Measurements from ENCODE around the gene PCDHGA1.

Gene PCDHGA1

DNA sequence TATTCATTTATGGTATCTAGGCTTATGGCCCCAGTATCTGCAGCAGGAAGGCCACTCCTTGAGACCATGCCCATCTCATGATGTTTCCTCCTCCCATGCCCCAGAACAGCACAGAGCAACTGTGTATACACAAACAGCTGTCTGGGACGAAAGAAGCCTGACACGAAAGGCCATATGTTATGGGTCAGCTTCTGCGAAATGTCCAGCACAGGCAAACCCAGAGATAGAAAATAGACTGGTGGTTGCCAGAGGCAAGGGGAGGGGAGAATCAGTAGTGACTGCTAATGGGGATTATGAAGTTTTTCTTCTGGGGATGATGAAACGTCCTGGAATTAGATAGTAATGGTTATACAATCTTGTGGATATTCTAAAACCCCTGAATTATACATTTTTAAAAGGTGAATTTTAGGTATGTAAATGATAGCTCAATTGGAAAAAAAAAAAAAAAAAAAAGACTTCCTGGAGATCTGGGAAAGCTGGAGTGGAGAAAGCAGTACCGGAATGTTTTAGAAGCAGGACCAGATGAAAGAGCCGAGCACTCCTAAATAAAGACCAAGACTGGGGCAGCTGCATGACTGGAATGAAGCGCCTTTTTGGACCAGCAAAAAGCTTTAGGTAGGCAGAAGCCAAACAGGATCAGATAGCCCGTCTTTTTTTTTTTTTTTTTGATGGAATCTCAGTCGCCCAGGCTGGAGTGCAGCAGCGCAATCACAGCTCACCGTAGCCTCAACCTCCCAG lies 187.7 kb downstream of the PCDHGA1 start:
- Histone ChIP-seq H3K4me3 (no peak overlapping the region), H3K27ac (peak overlapping the region in 6 of 21 experiments; percentile 14 to 90 (median 42))

DNA sequence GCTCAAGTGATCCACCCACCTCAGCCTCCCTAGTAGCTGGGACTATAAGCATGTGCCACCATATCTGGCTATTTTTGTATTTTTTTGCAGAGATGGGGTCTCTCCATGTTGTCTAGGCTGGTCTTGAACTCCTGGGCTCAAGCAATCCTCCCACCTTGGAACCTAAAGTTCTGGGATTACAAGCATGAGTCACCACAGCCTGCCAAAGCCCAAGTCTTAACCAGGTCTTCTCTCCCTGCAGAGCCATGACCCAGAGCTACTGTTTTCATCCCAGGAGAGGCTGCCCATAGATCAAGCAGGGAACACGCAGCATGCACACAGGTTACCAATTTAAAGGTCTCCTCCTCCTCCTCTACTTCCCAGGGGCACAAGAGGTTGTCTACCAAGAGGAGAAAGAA lies 188.3 kb downstream of the PCDHGA1 start:
- Histone ChIP-seq H3K4me3 (no peak overlapping the region), H3K27ac (peak overlapping the region in 2 of 21 experiments; percentile 11 to 38)

DNA sequence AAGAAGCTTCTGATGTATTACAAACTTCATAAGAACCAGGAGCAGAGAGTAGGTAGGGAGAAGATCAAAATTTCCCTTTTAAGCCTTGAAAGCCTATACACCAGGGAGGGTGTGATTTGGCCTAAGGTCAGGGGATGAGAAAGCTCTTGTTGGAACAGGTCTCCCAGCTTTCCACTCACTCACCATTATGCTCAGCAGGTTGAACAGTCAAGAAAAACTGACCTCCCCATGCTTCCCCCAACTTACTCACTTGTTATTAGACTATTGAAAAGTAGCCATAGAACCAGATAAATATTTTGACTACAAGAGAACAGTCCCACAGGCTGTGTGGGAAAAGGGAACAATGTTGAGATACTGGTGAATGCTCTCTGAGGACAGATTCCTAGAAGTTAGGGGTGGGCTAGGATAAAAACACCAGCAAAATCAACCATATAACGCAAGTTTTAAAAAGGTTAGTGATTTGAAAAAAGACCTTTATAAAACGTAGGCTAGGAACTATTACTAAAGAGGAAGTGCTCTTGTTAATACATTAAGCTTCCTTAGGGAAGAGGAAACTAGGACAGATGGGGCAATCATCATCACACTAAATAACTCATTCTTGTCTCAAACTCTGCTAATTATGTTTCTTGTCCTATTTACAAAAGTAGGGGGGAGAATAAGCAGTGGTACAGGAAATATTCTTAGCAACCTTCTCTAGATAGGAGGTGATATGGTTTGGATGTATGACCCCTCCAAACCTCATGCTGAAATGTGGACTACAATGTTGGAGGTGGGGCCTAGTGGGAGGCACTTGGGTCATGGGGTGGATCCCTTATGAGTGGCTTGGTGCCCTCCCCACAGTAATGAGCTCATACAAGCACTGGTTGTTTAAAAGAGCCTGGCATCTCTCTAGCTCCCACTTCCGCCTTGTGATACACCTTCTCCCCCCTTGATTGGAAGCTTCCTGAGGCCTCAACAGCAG lies 189.6 kb downstream of the PCDHGA1 start:
- Histone ChIP-seq H3K4me3 (no peak overlapping the region), H3K27ac (peak overlapping the region in 20 of 21 experiments; percentile 4 to 87 (median 76))

DNA sequence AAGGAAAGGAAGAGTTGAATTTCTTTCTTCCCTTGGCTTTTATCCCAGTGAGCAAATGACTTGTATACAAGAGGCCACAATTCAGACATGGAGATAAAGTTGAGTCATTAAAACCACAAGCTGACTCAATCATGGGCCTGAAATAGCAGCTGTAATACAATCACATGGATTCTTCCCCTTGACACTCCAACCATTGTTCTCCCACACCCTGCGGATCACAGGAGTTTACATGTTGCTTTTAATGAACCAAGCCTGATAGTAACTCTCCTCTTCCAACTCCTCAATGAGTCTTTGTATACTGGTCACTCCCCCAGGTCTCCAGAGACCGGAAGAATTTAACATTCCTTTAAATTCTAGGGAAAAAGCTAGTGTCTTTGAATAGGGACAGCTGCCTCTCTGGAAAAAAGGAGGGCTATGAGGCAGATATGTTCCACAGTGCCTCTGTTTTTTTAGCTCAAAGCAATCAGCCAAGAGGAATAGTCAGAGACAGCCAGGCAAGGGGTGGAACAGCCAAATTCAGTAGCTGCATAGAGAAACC lies 191.0 kb downstream of the PCDHGA1 start:
- Histone ChIP-seq H3K4me3 (no peak overlapping the region), H3K27ac (peak overlapping the region in 20 of 21 experiments; percentile 48 to 87 (median 78))

DNA sequence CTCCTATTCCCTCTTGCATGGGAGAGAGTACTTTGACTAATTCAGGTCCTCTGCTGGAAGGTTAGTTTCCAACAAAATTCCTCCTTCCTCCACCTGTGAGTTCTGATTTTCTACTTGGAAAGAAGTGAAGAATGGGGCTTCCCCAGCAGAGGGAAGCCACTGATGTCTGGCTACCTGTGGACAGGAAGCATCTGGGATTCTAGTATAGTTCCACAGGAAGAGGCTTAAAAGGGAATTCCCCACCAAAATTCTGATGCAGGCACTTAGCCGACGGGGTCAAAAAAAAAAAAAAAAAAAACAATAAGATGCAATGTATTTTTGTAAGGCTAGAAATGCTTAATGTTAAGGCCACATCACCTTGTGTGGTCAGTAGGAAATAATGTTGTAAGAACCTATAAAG lies 192.0 kb downstream of the PCDHGA1 start:
- peak overlapping the region in 19 of 21 experiments; percentile 48 to 87 (median 77) for H3K27ac ChIP-seq
- H3K4me3 ChIP-seq, result no peak overlapping the region

DNA sequence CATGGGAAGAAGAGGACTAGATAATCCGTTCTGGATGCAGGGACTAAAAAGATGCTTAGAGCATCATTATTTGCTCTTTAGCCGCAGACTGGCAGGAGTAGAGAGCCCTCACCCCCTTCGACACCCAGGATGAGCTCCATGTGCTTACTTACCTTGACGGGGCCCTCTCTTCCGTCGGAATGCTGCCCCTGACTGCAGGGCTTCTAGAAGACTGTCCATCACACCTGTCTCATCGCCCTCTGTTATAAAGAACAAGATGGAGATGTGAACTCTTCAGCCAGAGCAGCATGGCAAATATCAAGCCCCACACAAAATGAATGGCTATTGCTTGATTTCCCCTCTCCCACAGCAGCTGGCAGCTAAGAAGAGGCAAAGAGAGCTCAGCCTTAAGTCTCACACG lies 193.7 kb downstream of the PCDHGA1 start:
- H3K27ac ChIP-seq, result peak overlapping the region in 8 of 21 experiments; percentile 0 to 80 (median 45)

DNA sequence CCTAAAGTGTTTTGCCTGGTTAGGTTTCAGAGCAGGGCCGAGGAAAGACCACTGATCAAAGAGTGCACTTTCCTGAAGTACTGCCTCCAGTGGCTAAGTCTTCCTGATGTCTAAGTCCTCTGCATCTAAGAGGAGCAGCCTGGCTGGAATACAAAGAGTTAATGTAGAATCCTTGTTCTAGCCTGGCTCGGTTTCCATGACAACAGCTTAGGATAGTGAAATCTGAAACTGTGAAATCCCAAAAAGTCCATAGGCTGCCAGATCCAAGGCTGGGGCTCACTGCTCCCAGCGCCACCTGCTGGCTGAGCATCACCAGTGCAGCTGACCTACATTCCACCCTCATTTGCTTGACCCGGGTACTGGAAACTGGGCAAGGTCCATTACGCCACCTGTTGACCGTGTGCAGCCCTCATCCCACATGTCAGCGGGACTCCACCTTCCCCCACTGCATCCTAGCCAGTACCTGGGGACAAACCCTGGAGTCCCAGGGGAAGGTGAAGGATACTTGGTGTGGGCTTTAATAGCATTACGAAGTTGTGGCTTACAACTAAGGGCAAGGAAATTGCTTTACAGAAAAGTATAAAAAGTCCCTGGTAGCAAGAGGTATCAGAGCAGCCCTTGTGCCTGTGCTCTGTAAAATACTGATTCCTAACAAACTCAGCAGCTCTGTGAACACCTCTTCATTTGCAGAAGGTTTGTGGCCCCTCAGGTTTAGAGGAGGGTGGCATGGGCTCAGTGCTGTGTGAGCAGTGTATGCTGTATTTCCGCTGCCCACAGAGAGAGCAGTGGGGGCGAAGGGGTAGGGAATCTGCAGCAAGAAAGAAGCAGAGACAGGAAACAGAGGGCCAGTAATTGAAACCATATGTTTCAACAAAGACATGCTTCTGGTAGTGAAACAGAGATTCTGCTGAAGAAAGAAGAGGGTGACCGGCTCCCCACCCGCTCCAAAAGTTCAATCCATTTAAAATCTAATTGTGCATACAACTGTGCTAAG lies 194.6 kb downstream of the PCDHGA1 start:
- H3K4me3 ChIP-seq, result no peak overlapping the region

More for the DNA sequence above, 193.7 kb downstream of the PCDHGA1 start:
- no peak overlapping the region for H3K4me3 ChIP-seq

DNA sequence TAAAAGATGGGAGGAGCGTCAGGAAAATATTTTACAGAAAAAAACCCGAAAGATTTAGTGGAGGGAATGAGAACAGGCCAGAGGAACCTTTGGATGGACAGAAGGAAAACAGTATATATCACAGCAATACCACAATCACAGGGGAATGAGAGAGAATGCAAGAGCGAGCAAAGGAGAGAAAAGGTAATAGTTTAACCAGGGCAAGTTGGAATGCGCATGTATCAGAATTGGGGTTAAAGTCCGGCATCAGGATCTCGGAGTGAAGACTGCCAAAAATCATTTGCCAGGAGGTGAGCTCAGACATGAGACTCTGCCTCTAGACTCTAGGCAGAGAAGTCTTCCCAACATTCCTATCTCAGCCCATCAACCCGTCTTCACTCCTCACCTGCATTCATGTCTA lies 195.3 kb downstream of the PCDHGA1 start:
- peak overlapping the region in 18 of 21 experiments; percentile 11 to 84 (median 66) for H3K27ac ChIP-seq
- H3K4me3 ChIP-seq, result no peak overlapping the region

More for the DNA sequence above, 194.6 kb downstream of the PCDHGA1 start:
- H3K27ac ChIP-seq, result peak overlapping the region in 19 of 21 experiments; percentile 3 to 84 (median 63)

DNA sequence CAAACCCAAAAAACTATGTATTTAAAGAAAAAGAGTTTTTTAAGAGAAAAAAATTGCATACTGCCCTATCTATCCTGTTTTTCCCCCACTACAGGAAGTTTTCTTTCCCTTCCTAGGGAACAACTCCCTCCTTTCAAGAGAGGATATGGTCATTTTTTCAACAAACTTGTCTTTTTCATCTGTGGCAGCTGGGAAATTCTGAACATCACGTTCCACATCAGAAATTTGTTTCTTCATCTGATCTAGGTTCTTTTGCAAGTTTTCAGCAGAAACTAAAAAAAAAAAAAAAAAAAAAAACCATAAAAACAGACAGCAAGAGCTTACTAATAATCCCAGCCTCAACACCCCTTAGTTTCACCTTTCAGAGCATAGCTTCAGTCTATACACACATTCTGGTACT lies 197.1 kb downstream of the PCDHGA1 start:
- peak overlapping the region in 4 of 21 experiments; percentile 73 to 81 (median 78) for H3K27ac ChIP-seq

DNA sequence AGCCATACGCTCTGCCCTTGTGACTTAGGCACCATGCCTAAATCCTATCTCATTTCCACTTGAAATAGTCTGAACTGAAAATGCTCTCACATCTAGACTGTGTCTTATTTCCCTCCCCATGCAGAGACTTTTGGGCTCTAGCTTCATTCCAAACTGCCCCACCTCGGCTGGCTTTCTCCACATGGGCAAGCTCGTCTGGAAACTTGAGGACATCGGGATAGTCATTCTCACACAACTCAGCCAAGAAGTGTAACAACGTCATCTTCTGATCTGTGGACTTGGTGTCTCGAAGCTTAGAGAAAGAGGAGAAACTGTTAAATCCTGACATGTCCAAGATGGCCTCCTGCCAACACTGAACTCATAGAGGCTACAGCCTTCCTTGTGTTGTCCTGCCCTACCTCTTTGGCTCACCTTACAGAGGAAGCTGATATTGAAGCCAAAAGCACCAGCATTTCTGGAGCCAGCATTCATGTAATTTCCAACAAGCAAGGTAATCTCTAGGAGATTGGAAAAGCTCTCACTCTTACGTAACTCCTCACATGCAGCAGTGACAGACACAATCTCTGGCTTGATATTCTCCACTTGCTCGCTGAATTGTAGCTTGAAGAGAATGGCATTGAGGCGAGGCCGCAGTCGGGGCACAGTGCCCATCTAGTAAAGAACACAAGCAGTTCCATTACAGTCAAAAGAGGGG lies 198.1 kb downstream of the PCDHGA1 start:
- Histone ChIP-seq H3K4me3 (no peak overlapping the region), H3K27ac (peak overlapping the region in 15 of 21 experiments; percentile 15 to 81 (median 53))

More for the DNA sequence above, 197.1 kb downstream of the PCDHGA1 start:
- H3K4me3 ChIP-seq, result no peak overlapping the region

DNA sequence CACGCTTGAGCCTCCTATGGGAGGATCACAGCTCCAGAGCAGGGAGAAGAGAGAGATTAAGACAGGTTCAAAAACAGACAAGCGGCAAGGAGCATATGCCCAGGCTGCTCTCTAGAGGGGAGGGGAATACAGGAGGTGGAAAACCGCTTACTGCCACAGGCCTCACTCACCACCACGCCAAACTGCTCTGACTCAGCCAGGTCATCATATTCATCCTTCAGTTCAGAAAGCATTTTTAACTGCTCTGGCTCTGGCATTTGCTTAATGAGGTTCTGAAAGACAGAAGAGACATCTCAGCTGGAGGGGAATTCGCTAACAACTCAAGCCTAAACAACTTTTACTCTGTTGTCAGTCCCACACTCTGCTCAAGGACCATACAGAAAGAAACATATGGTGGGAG lies 198.7 kb downstream of the PCDHGA1 start:
- H3K4me3 ChIP-seq, result no peak overlapping the region
- H3K27ac ChIP-seq, result peak overlapping the region in 15 of 21 experiments; percentile 15 to 81 (median 53)

DNA sequence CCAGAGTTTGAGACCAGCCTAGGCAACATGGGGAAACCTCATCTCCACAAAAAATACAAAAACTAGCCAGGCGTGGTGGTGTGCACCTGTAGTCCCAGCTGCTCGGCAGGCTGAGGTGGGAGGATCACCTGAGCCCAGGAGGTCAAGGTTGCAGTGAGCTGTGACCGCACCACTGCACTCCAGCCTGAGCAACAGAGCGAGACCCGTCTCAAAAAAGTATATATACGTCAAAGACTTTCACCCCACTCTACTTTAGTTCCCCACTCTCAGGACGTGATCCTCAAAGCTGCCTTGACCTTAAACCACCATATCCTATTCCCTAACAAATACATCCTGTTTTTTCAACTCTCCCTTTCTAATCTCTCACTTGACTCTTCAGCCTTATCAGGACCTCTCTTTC lies 199.6 kb downstream of the PCDHGA1 start:
- peak overlapping the region in 9 of 21 experiments; percentile 25 to 81 (median 73) for H3K27ac ChIP-seq

DNA sequence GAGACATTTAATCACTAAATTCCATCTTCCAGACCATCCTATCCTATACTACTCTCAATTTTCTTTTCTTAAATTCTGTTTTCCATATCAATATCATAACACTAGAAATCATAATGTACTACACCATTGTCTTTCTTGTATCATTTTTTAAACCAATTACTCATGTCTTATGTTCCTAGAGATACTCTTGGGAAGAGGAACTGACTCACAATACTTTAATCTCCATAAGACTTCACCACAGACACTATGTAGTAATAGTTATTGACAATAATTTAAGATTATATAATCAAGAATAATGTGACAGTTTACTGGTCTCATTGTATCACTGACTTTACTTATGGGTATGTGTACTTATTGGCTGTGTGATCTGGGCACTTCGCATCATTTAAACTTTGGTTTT lies 202.4 kb downstream of the PCDHGA1 start:
- no peak overlapping the region for H3K4me3 ChIP-seq
- H3K27ac ChIP-seq, result no peak overlapping the region

More for the DNA sequence above, 199.6 kb downstream of the PCDHGA1 start:
- no peak overlapping the region for H3K4me3 ChIP-seq

DNA sequence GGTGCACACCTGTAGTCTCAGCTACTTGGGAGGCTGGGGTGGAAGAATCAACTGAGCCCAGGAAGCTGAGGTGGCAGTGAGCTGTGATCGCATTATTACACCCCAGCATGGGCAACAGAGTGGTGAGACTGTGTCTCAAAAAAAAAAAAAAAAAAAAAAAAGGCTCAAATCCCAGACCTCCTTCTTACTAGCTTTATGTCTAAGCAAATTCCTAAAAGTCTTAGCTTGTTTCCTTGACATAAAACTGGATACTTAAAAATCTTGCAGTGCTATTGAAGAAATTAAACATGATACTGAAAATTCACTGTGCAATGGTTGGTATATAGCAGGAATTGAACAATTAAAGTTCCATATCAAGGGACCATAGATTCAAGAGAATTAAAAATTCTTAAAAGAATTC lies 203.6 kb downstream of the PCDHGA1 start:
- H3K27ac ChIP-seq, result no peak overlapping the region

DNA sequence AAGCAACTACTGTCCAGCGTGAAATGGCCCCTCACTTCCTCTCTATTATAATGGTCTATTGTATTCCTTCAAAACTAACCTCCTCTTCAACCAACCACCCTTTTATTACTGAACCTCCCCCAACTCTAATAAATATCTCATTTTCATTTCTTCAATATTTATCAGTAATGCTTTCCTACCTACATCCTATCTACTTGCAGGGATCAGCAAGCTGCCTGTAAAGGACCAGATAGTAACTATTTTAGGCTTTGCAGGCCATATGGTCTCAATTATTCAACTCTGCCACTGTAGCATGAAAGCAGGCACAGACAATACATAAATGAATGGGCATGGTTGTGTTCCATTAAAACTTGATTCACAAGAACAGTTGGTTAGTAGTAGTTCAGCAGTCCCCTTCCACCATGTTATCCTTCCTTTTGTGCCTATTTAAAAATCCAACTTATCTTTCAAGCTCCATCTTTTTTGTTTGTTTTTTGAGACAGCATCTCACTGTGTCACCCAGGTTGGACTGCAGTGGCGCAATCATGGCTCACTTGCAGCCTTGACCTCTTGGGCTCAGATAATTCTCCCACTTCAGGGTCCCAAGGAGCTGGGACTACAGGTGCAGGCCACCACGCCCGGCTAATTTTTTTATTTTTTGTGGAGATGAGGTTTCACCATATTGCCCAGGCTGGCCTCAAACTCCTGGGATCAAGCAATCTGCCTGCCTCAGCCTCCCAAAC lies 204.3 kb downstream of the PCDHGA1 start:
- no peak overlapping the region for H3K4me3 ChIP-seq

More for the DNA sequence above, 203.6 kb downstream of the PCDHGA1 start:
- no peak overlapping the region for H3K4me3 ChIP-seq

DNA sequence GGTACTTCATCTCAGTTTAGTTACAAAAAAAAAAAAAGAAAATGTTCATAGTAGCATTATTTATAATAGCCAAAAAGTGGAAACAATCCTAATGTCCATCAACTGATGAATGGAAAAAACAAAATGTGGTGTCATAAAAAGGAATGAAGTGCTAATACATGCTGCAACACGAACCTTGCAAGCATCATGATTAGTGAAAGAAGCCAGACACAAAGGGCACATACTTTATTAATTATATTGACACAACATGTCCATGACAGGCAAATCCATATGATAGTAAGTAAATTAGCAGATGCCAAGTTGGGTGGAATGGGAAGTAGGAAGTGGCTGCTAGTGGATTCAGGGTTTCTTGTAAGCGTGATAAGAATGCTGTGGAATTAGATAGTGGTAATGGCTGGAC lies 212.7 kb downstream of the PCDHGA1 start:
- Histone ChIP-seq H3K4me3 (no peak overlapping the region), H3K27ac (no peak overlapping the region)

More for the DNA sequence above, 204.3 kb downstream of the PCDHGA1 start:
- H3K27ac ChIP-seq, result no peak overlapping the region

DNA sequence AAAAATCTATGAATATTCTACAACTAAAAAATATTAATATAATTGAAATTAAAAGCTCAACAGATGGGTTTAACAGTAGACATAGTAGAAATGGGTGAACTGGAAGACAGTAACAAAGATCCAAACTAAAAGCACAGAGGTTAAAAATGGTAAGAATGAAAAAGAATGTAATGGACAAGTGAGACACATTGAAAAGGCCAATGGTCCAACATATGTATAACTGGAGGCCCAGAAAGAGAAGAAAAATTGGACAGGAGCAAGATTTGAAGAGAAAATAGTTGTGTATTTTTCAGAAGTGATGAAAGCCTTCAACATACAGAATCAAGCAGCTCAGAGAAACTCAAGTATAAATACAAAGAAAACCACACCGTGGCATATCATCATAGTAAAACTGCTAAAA lies 217.2 kb downstream of the PCDHGA1 start:
- Histone ChIP-seq H3K27ac (no peak overlapping the region), H3K4me3 (no peak overlapping the region)

DNA sequence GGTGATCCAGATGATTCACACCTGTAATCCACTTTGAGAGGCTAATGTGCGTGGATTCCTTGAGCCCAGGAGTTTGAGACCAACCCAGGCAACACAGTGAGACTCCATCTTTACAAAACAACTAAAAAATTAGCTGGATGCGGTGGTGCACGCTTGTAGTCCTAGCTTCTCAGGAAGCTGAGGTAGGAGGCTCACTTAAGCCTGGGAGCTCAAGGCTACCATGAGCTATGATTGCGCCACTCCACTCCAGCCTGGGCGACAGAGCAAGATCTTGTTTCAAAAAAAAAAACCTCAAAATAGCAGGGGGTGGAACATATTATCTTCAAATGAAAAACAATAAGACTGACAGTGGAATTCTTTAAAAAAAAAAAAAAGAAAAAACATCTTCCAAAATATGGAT lies 217.6 kb downstream of the PCDHGA1 start:
- no peak overlapping the region for H3K4me3 ChIP-seq

More for the DNA sequence above, 217.6 kb downstream of the PCDHGA1 start:
- H3K27ac ChIP-seq, result no peak overlapping the region
